K562 (cell line): ENCODE measurements around the gene TANC1. TPM values are rescaled to one million over a fixed set of nuclear protein-coding genes. Genes with fewer than 3 reads are reported as not detected.

Source experiments
- CXXC5 ChIP-seq: fragments of 250-450 bp; sonication (Bioruptor Pico); IDR thresholded peaks from 2 replicates; pipeline ENCODE4 v1.8.0; 2022; ENCODE audit warnings: inconsistent platforms, mild to moderate bottlenecking, moderate library complexity
- HDAC8 ChIP-seq: fragments of 450-650 bp; IDR thresholded peaks from 2 replicates; pipeline ENCODE4 v1.6.1; 2016; ENCODE audit warnings: mild to moderate bottlenecking, missing genetic modification characterization, moderate library complexity, missing compliant biosample characterization
- HOXB6 ChIP-seq: fragments of 250-450 bp; sonication (Bioruptor Pico); IDR thresholded peaks from 2 replicates; pipeline ENCODE4 v1.5.1; 2022; ENCODE audit warnings: mild to moderate bottlenecking, borderline replicate concordance
- JUND ChIP-seq, 2 experiments: IDR thresholded peaks; 2 replicates in 1 of 2; 3 replicates in 1 of 2; pipeline ENCODE4 v1.6.1; 2011; ENCODE audit warnings: borderline replicate concordance in 2 of 2, low read depth in 2 of 2, low read length in 2 of 2, improper control_type of control experiment in 1 of 2, missing biosample characterization in 1 of 2, missing genetic modification characterization in 1 of 2, missing genetic modification reagents in 1 of 2
- PHF8 ChIP-seq: fragments of 200-600 bp; sonication (generic); IDR thresholded peaks from 2 replicates; pipeline ENCODE4 v1.6.1; 2012; ENCODE audit warnings: mixed run types, mild to moderate bottlenecking, inconsistent platforms, low read length, moderate library complexity, borderline replicate concordance
- SIN3B ChIP-seq: fragments of 450-650 bp; IDR thresholded peaks from 2 replicates; pipeline ENCODE4 v1.6.1; 2017; ENCODE audit warnings: low read depth, mild to moderate bottlenecking, moderate library complexity
- SMARCC2 ChIP-seq: fragments of 450-650 bp; IDR thresholded peaks from 2 replicates; pipeline ENCODE4 v1.6.1; 2017; ENCODE audit warnings: antibody characterized with exemption, moderate library complexity, mild to moderate bottlenecking, low read depth
- STAT5B ChIP-seq: fragments of 250-450 bp; sonication (Bioruptor Pico); IDR thresholded peaks from 2 replicates; pipeline ENCODE4 v1.8.0; 2021; ENCODE audit warnings: mild to moderate bottlenecking, inconsistent platforms
- TOE1 ChIP-seq, 2 experiments: fragments of 450-650 bp in 1 of 2; sonication (generic) in 1 of 2; formaldehyde crosslinking in 1 of 2; IDR thresholded peaks; 2 replicates each; pipeline versions ENCODE4 v1.7.1 to v1.8.0; 2016 to 2022; ENCODE audit warnings: borderline replicate concordance in 2 of 2, mild to moderate bottlenecking in 2 of 2, antibody characterized with exemption in 1 of 2, inconsistent platforms in 1 of 2, low read depth in 1 of 2, missing genetic modification reagents in 1 of 2, moderate library complexity in 1 of 2
- polyA plus RNA-seq, 8 experiments: library from polyadenylated mRNA; depleted of rRNA in 4 of 8; stranded (reverse) in 5 of 8; unstranded in 3 of 8; fragments of >200 nt; fragmentation: Nextera tagmentation in 2 of 8; fragmentation: Illumina TruSeq in 1 of 8; extraction: Ambion mirVana in 2 of 8; extraction: Trizol in 1 of 8; gene quantifications; 2 replicates each; pipeline versions ENCODE4 v1.2.1 to v1.2.3, GENCODE V29; 2011 to 2014; ENCODE audit warnings: inconsistent platforms in 1 of 8, missing spikeins in 1 of 8
- total RNA-seq, 7 experiments: library from RNA; depleted of rRNA in 6 of 7; stranded (reverse); fragments of >200 nt in 6 of 7; fragmentation: Illumina TruSeq in 2 of 7; extraction: Trizol in 2 of 7; gene quantifications; 2 replicates each; pipeline versions ENCODE4 v1.2.1 to v1.2.3, GENCODE V29; 2011 to 2021; ENCODE audit warnings: low replicate concordance in 1 of 7
- TF ChIP-seq, protein P1 (sequence below): fragments of 150-350 bp; IDR thresholded peaks from 2 replicates; pipeline ENCODE4 v1.6.1; 2014; ENCODE audit warnings: low read depth, mild to moderate bottlenecking, low read length, borderline replicate concordance
- TF ChIP-seq, protein P2 (sequence below), 2 experiments: IDR thresholded peaks; 2 replicates each; pipeline ENCODE4 v1.6.1; 2012; ENCODE audit warnings: improper control_type of control experiment in 2 of 2, low read depth in 2 of 2, low read length in 2 of 2, borderline replicate concordance in 1 of 2
- TF ChIP-seq, protein P3 (sequence below): fragments of 150-350 bp; conservative IDR thresholded peaks from 2 replicates; pipeline ENCODE4 v1.6.1; 2014; ENCODE audit warnings: low read length
- TF ChIP-seq, protein P4 (sequence below): fragments of 450-650 bp; IDR thresholded peaks from 2 replicates; pipeline ENCODE4 v1.6.1; 2016; ENCODE audit warnings: mild to moderate bottlenecking

TANC1 gene
- total and polyA plus RNA-seq, 9 of the 15 experiments (the other 6 are each of a cell fraction or from before 2014, with no cell fraction given) = under 0.01 to 0.20 (median 0.07) TPM; not detected in 1

DNA sequence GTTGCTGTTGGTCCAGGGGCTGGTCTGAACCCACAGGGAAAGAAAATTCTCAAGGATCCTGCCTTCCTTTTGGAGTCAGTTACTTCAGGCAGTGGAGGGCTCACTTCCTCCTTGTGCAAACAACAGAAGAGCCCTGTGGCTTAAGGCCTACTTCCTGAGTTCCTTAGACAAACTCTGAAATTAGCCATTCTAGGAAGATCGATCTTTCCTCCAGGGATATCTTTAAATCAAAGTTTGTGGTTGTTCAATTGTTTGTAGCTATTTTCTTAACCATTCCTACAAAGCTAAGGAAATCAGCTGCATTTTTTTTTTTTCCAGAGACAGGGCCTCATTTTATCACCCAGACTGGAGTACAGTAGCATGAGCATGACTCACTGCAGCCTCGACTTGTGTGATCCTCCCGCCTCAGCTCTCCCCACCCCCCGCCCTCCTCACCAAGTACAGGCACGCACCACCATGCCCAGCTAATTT, 156.0 kb downstream of the TANC1 start (continued):
- TF ChIP-seq, protein P1, sequence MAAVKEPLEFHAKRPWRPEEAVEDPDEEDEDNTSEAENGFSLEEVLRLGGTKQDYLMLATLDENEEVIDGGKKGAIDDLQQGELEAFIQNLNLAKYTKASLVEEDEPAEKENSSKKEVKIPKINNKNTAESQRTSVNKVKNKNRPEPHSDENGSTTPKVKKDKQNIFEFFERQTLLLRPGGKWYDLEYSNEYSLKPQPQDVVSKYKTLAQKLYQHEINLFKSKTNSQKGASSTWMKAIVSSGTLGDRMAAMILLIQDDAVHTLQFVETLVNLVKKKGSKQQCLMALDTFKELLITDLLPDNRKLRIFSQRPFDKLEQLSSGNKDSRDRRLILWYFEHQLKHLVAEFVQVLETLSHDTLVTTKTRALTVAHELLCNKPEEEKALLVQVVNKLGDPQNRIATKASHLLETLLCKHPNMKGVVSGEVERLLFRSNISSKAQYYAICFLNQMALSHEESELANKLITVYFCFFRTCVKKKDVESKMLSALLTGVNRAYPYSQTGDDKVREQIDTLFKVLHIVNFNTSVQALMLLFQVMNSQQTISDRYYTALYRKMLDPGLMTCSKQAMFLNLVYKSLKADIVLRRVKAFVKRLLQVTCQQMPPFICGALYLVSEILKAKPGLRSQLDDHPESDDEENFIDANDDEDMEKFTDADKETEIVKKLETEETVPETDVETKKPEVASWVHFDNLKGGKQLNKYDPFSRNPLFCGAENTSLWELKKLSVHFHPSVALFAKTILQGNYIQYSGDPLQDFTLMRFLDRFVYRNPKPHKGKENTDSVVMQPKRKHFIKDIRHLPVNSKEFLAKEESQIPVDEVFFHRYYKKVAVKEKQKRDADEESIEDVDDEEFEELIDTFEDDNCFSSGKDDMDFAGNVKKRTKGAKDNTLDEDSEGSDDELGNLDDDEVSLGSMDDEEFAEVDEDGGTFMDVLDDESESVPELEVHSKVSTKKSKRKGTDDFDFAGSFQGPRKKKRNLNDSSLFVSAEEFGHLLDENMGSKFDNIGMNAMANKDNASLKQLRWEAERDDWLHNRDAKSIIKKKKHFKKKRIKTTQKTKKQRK = no peak
- TF ChIP-seq, protein P2, sequence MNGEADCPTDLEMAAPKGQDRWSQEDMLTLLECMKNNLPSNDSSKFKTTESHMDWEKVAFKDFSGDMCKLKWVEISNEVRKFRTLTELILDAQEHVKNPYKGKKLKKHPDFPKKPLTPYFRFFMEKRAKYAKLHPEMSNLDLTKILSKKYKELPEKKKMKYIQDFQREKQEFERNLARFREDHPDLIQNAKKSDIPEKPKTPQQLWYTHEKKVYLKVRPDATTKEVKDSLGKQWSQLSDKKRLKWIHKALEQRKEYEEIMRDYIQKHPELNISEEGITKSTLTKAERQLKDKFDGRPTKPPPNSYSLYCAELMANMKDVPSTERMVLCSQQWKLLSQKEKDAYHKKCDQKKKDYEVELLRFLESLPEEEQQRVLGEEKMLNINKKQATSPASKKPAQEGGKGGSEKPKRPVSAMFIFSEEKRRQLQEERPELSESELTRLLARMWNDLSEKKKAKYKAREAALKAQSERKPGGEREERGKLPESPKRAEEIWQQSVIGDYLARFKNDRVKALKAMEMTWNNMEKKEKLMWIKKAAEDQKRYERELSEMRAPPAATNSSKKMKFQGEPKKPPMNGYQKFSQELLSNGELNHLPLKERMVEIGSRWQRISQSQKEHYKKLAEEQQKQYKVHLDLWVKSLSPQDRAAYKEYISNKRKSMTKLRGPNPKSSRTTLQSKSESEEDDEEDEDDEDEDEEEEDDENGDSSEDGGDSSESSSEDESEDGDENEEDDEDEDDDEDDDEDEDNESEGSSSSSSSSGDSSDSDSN (IDR thresholded peaks at IDR 0.05; ENCODE audit: borderline replicate concordance in 1 of 2, low read depth in 2 of 2, low read length in 2 of 2) = 0 out of 4 replicates have a peak, but pooled peaks of 1 of the 2 experiments have one; percentile 35
- 0 out of 2 replicates have a peak, but pooled peaks have one; percentile 38 for TF ChIP-seq HDAC8 (tag)
- peak; percentile 93 for TF ChIP-seq JUND (IDR thresholded peaks at IDR 0.05; ENCODE audit: borderline replicate concordance, low read depth, low read length)
- TF ChIP-seq JUND (tag; IDR thresholded peaks at IDR 0.05; ENCODE audit: borderline replicate concordance, low read depth, low read length) = peak; percentile 89; the same call in 2 of the 3 replicates
- peak; percentile 37; the same call in 1 of the 2 replicates for TF ChIP-seq SMARCC2
- TF ChIP-seq STAT5B (CRISPR knock-in tag) = no peak
- TF ChIP-seq CXXC5 (CRISPR knock-in tag) = peak; percentile 49; the same call in 1 of the 2 replicates
- no peak for TF ChIP-seq SIN3B
- no peak for TF ChIP-seq HOXB6
- TF ChIP-seq, protein P3, sequence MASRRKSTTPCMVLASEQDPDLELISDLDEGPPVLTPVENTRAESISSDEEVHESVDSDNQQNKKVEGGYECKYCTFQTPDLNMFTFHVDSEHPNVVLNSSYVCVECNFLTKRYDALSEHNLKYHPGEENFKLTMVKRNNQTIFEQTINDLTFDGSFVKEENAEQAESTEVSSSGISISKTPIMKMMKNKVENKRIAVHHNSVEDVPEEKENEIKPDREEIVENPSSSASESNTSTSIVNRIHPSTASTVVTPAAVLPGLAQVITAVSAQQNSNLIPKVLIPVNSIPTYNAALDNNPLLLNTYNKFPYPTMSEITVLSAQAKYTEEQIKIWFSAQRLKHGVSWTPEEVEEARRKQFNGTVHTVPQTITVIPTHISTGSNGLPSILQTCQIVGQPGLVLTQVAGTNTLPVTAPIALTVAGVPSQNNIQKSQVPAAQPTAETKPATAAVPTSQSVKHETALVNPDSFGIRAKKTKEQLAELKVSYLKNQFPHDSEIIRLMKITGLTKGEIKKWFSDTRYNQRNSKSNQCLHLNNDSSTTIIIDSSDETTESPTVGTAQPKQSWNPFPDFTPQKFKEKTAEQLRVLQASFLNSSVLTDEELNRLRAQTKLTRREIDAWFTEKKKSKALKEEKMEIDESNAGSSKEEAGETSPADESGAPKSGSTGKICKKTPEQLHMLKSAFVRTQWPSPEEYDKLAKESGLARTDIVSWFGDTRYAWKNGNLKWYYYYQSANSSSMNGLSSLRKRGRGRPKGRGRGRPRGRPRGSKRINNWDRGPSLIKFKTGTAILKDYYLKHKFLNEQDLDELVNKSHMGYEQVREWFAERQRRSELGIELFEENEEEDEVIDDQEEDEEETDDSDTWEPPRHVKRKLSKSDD = no peak
- TF ChIP-seq PHF8 = no peak
- TF ChIP-seq, protein P4, sequence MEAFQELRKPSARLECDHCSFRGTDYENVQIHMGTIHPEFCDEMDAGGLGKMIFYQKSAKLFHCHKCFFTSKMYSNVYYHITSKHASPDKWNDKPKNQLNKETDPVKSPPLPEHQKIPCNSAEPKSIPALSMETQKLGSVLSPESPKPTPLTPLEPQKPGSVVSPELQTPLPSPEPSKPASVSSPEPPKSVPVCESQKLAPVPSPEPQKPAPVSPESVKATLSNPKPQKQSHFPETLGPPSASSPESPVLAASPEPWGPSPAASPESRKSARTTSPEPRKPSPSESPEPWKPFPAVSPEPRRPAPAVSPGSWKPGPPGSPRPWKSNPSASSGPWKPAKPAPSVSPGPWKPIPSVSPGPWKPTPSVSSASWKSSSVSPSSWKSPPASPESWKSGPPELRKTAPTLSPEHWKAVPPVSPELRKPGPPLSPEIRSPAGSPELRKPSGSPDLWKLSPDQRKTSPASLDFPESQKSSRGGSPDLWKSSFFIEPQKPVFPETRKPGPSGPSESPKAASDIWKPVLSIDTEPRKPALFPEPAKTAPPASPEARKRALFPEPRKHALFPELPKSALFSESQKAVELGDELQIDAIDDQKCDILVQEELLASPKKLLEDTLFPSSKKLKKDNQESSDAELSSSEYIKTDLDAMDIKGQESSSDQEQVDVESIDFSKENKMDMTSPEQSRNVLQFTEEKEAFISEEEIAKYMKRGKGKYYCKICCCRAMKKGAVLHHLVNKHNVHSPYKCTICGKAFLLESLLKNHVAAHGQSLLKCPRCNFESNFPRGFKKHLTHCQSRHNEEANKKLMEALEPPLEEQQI = no peak
- TF ChIP-seq TOE1 (IDR thresholded peaks at IDR 0.05; ENCODE audit: borderline replicate concordance) = no peak
- TF ChIP-seq TOE1 (CRISPR knock-in tag; IDR thresholded peaks at IDR 0.05; ENCODE audit: borderline replicate concordance, low read depth) = no peak
